Esophagus squamous epithelium (tissue), 5 donors: ENCODE data around the gene PKMYT1. TPM values are rescaled to one million over a fixed set of nuclear protein-coding genes. Genes with fewer than 3 reads are reported as not detected.

Experiments
- DNase-seq: peaks from one replicate; lab custom pipeline; 2025; lab: John Stamatoyannopoulos, UW
- H3K27ac ChIP-seq, 4 donors: fragments of 200-600 bp; sonication (generic); one replicate each; pipeline ENCODE4 v1.5.1; 2016 to 2019; ENCODE audit warnings: mild to moderate bottlenecking in 1 of 4
- H3K27me3 ChIP-seq, 4 donors: fragments of 200-600 bp; sonication (generic); 1 replicate in 3 of 4; 2 replicates in 1 of 4; pipeline versions ENCODE4 v1.5.1 to v1.6.0; 2017 to 2021; ENCODE audit warnings: antibody characterized with exemption in 1 of 4
- H3K36me3 ChIP-seq, 3 donors: fragments of 200-600 bp; sonication (generic); one replicate each; pipeline ENCODE4 v1.5.1; 2016 to 2019
- H3K4me1 ChIP-seq, 3 donors: fragments of 200-600 bp; sonication (generic); one replicate each; pipeline ENCODE4 v1.5.1; 2017 to 2019
- H3K4me3 ChIP-seq, 4 donors: fragments of 200-600 bp; sonication (generic); 1 replicate in 3 of 4; 2 replicates in 1 of 4; pipeline ENCODE4 v1.5.1; 2016 to 2019; ENCODE audit warnings: mild to moderate bottlenecking in 2 of 4, moderate library complexity in 1 of 4
- H3K9me3 ChIP-seq, 3 donors: fragments of 200-600 bp; sonication (generic); one replicate each; pipeline ENCODE4 v1.5.1; 2016 to 2019
- CTCF ChIP-seq, 6 experiments: fragments of 450-650 bp in 4 of 6; fragments of 200-600 bp in 2 of 6; sonication (generic) in 2 of 6; IDR thresholded peaks; one replicate each; pipeline ENCODE4 v1.5.1; 2016 to 2019; ENCODE audit warnings: antibody characterized with exemption in 6 of 6, mild to moderate bottlenecking in 4 of 6, moderate library complexity in 4 of 6
- POLR2A ChIP-seq, 4 donors: fragments of 450-650 bp; IDR thresholded peaks; one replicate each; pipeline ENCODE4 v1.6.1; 2017; ENCODE audit warnings: antibody characterized with exemption in 4 of 4, mild to moderate bottlenecking in 4 of 4, moderate library complexity in 3 of 4
- WGBS, 2 donors: methylation state at CpG; one replicate each; pipeline ENCODE4 v1.1.5; 2018; 5-methylcytosine and 5-hydroxymethylcytosine counted together
- intact Hi-C: fragments of 100-400 bp; cut with DNase I; formaldehyde crosslinking; loops from one replicate; pipeline ENCODE4 v1.15.0; 2022
- total RNA-seq, 4 donors: library from RNA; depleted of rRNA; stranded (reverse); fragments of >200 nt; gene quantifications; one replicate each; pipeline ENCODE4 v1.1.0, GENCODE V29; 2016
- donor health status: DM: yes; HTN: yes; CAD: no.

Gene PKMYT1
- total RNA-seq, 4 donors from 2014 or later, result 4.2 to 33.1 (median 13.0) TPM

- no peak overlapping the region for H3K4me3 ChIP-seq
- DNase-seq, result no peak
- intact Hi-C loops, result no loop called here
- no peaks in the 10 kb centered on the region for H3K9me3 ChIP-seq
- H3K27ac ChIP-seq, result no peak overlapping the region
- TF ChIP-seq CTCF (IDR thresholded peaks at IDR 0.05) (no peak), POLR2A (IDR thresholded peaks at IDR 0.05) (no peak)
- H3K27me3 ChIP-seq, result peaks cover 0 to 49% (median 0%) of the 10 kb centered on the region in 4 donors
- H3K36me3 ChIP-seq, result no peaks in the 10 kb centered on the region
- 100% methylated on average over 1 of the region's 9 CpGs; no CpG with 5 or more reads in 1 of the 2 donors for WGBS, 2 donors
- peaks cover 10 to 57% (median 21%) of the 10 kb centered on the region in 3 donors for H3K4me1 ChIP-seq
Measured at GRCh38 chr16:2987286-2987685, 7.0 kb upstream of the PKMYT1 start.

DNA sequence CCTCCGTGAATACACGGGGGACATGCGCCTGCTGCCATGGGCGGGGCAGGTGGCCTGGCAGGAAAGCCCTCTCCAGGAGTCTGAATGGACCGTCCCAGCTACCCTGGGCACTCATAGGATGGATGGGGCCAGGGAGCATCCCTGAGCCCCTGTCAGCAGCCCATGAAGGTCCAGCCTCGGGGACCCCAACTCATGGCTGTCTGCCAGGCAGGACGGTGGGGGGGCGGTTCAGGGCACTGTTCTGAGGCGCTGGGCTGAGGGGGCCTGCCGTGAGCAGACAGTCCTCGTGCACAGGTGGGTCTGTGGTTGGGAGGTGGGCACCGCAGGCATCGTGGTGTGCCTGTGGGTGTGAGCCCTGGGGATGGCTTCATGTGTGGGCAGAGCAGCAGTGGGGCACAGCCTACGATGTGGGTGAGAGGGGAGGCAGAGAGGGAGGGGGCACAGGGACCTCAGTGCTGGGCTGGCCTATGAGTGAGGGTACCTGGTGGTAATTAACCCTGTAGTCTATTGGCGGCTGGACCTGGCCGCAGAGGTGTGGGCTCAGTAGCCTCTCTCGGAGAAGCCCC, 6.5 kb upstream of the PKMYT1 start:
- Histone ChIP-seq H3K9me3 (no peaks in the 10 kb centered on the region), H3K27ac (no peak overlapping the region), H3K36me3 (no peaks in the 10 kb centered on the region), H3K4me1 (peaks cover 6 to 52% (median 18%) of the 10 kb centered on the region in 3 donors), H3K27me3 (peaks cover 0 to 49% (median 0%) of the 10 kb centered on the region in 4 donors), H3K4me3 (no peak overlapping the region)
- no peak for DNase-seq
- 61 to 90% methylated on average over 2 to 6 of the region's 17 CpGs for WGBS, 2 donors
- TF ChIP-seq CTCF (IDR thresholded peaks at IDR 0.05) (no peak), POLR2A (IDR thresholded peaks at IDR 0.05) (no peak)
- intact Hi-C loops, result no loop called here

- intact Hi-C loops, result no loop called here
- no peaks in the 10 kb centered on the region for H3K9me3 ChIP-seq
- H3K4me3 ChIP-seq, result no peak overlapping the region
- peak overlapping the region in 1 of 4 donors; percentile 52 for H3K27ac ChIP-seq
- TF ChIP-seq CTCF (IDR thresholded peaks at IDR 0.05), result no peak
- H3K27me3 ChIP-seq, result peaks cover 0 to 45% (median 0%) of the 10 kb centered on the region in 4 donors
- H3K4me1 ChIP-seq, result peaks cover 6 to 49% (median 21%) of the 10 kb centered on the region in 3 donors
- 60 to 75% methylated on average over 2 to 7 of the region's 15 CpGs for WGBS, 2 donors
- no peak for DNase-seq
- no peaks in the 10 kb centered on the region for H3K36me3 ChIP-seq
Measured at GRCh38 chr16:2985893-2986355, 5.7 kb upstream of the PKMYT1 start.

DNA sequence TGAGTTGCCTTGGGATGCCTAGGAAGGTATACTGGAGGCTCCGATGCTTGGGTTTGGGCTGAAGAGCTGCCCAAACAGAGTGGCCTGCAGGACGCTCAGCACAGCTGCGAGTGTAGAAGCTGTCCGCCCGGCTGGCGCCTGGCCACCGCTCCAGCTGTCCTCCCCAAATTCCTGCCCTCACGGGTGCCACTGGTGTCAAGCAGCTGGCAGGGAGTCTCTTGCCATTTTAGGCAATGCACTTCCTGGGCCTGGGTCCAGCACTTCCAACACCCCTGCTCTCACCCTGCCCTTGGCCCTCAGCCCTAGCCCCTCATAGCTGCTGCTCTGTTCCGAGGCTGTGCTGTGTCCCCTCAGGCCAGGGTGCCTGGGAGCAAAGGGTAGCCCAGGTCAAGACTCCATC, 5.2 kb upstream of the PKMYT1 start:
- peaks cover 6 to 49% (median 24%) of the 10 kb centered on the region in 3 donors for H3K4me1 ChIP-seq
- 52 to 57% methylated on average over 3 to 8 of the region's 9 CpGs for WGBS, 2 donors
- DNase-seq, result no peak
- H3K4me3 ChIP-seq, result no peak overlapping the region
- peaks cover 0 to 41% (median 0%) of the 10 kb centered on the region in 4 donors for H3K27me3 ChIP-seq
- peak overlapping the region in 1 of 4 donors; percentile 52 for H3K27ac ChIP-seq
- no peak for TF ChIP-seq CTCF (IDR thresholded peaks at IDR 0.05)
- TF ChIP-seq POLR2A (IDR thresholded peaks at IDR 0.05), result no peak
- H3K36me3 ChIP-seq, result no peaks in the 10 kb centered on the region
- intact Hi-C loops, result no loop called here
- no peaks in the 10 kb centered on the region for H3K9me3 ChIP-seq

- peak; percentile 91 to 98 (median 94) for TF ChIP-seq CTCF (IDR thresholded peaks at IDR 0.05)
- TF ChIP-seq POLR2A (IDR thresholded peaks at IDR 0.05), result no peak
- Histone ChIP-seq H3K4me3 (peak overlapping the region in 3 of 4 donors; percentile 8 to 47 (median 29)), H3K27ac (peak overlapping the region in 2 of 4 donors; percentile 2 to 48), H3K27me3 (peaks cover 0 to 36% (median 0%) of the 10 kb centered on the region in 4 donors), H3K4me1 (peaks cover 15 to 64% (median 34%) of the 10 kb centered on the region in 3 donors), H3K9me3 (no peaks in the 10 kb centered on the region), H3K36me3 (no peaks in the 10 kb centered on the region)
- 8 to 31% methylated on average over 7 to 18 of the region's 42 CpGs for WGBS, 2 donors
- intact Hi-C loops, result no loop called here
- DNase-seq, result no peak
Measured at GRCh38 chr16:2983706-2984136, 3.5 kb upstream of the PKMYT1 start.
